Panc1 (cell line): Measurements from ENCODE around the gene RNF220. TPM values are rescaled to one million over a fixed set of nuclear protein-coding genes. Genes with fewer than 3 reads are reported as not detected.

ENCODE experiments used
- ATAC-seq: fragments of 200-7000 bp; cut with Tn5 transposase; 2 replicates; pipeline ENCODE4 v1.9.1; 2020; ENCODE audit warnings: mild to moderate bottlenecking, moderate library complexity
- BruUV-seq: library from RNA; stranded (reverse); fragments of 400-500 nt; replicated peaks from 2 replicates; lab custom pipeline; 2021; lab: Mats Ljungman, UMichigan
- CTCF ChIA-PET: fragments of 300-600 bp; sonication (Branson Sonifier 250); formaldehyde crosslinking; loops from one replicate; lab custom pipeline; 2022; ENCODE audit warnings: antibody characterized with exemption; lab: Charles Lee
- POLR2A ChIA-PET: fragments of 300-600 bp; sonication (Branson Sonifier 250); formaldehyde crosslinking; loops from one replicate; lab custom pipeline; 2022; ENCODE audit warnings: antibody characterized with exemption; lab: Charles Lee
- DNase-seq: peaks from one replicate; pipeline ENCODE4 v3.0.0-alpha.2; 2010; ENCODE audit warnings: low read depth, low spot score
- H3K27ac ChIP-seq: 2 replicates; pipeline ENCODE4 v1.5.1; 2011; ENCODE audit warnings: mild to moderate bottlenecking, low read length, inconsistent platforms
- H3K27me3 ChIP-seq: fragments of 200-500 bp; sonication (Bioruptor generic); 2 replicates; pipeline ENCODE4 v1.6.0; 2014; ENCODE audit warnings: low read length, inconsistent platforms; ENCODE audit not compliant: control insufficient read depth, insufficient read depth
- H3K36me3 ChIP-seq: fragments of 200-500 bp; sonication (Bioruptor generic); 2 replicates; pipeline ENCODE4 v1.5.1; 2014; ENCODE audit warnings: inconsistent platforms, mild to moderate bottlenecking, low read length, moderate library complexity; ENCODE audit not compliant: control insufficient read depth, insufficient read depth
- H3K4me1 ChIP-seq: 2 replicates; pipeline ENCODE4 v1.5.1; 2011; ENCODE audit warnings: inconsistent platforms, mild to moderate bottlenecking, low read length, moderate library complexity; ENCODE audit not compliant: control insufficient read depth, insufficient read depth
- H3K4me3 ChIP-seq, 2 experiments: 2 replicates each; pipeline ENCODE4 v1.5.1; 2011 to 2012; ENCODE audit warnings: low read depth in 2 of 2, low read length in 2 of 2, mild to moderate bottlenecking in 2 of 2, inconsistent platforms in 1 of 2, moderate library complexity in 1 of 2
- H3K9me3 ChIP-seq: fragments of 200-500 bp; sonication (Bioruptor generic); 2 replicates; pipeline ENCODE4 v1.5.1; 2014; ENCODE audit warnings: low read depth, mild to moderate bottlenecking, inconsistent platforms, low read length, moderate library complexity; ENCODE audit not compliant: control insufficient read depth, insufficient read depth
- CTCF ChIP-seq: fragments of 450-650 bp; IDR thresholded peaks from 2 replicates; pipeline ENCODE4 v1.5.1; 2017; ENCODE audit warnings: mild to moderate bottlenecking
- POLR2AphosphoS5 ChIP-seq: IDR thresholded peaks from 2 replicates; pipeline ENCODE4 v1.6.1; 2012; ENCODE audit warnings: mild to moderate bottlenecking, low read depth, low read length, moderate library complexity
- REST ChIP-seq, 2 experiments: IDR thresholded peaks; 2 replicates each; pipeline ENCODE4 v1.6.1; 2011 to 2012; ENCODE audit warnings: low read depth in 2 of 2, control low read depth in 1 of 2, low read length in 1 of 2, mild to moderate bottlenecking in 1 of 2, moderate library complexity in 1 of 2; ENCODE audit not compliant: insufficient read depth in 1 of 2
- SIN3A ChIP-seq: IDR thresholded peaks from 2 replicates; pipeline ENCODE4 v1.6.1; 2012; ENCODE audit warnings: low read depth, mild to moderate bottlenecking, low read length, moderate library complexity, borderline replicate concordance; ENCODE audit not compliant: insufficient read depth
- TCF7L2 ChIP-seq: IDR thresholded peaks from 2 replicates; pipeline ENCODE4 v1.6.1; 2011; ENCODE audit warnings: mild to moderate bottlenecking, low read depth, low read length, inconsistent platforms
- in situ Hi-C: cut with HindIII; loops from 2 replicates; pipeline ENCODE4 v1.10.0; 2016; ENCODE audit warnings: low sequenced_read_pairs, low pct_unique_long_range_greater_than_20kb
- intact Hi-C: fragments of 100-400 bp; cut with micrococcal nuclease; formaldehyde crosslinking; loops from one replicate; pipeline ENCODE4 v1.10.0; 2022; ENCODE audit not compliant: unreplicated experiment
- total RNA-seq: library from RNA; stranded (reverse); gene quantifications from one replicate; pipeline ENCODE4 v1.2.1, GENCODE V29; 2021; ENCODE audit not compliant: unreplicated experiment

RNF220 gene
- total RNA-seq, 1 experiment from 2014 or later: 64.9 TPM

DNA sequence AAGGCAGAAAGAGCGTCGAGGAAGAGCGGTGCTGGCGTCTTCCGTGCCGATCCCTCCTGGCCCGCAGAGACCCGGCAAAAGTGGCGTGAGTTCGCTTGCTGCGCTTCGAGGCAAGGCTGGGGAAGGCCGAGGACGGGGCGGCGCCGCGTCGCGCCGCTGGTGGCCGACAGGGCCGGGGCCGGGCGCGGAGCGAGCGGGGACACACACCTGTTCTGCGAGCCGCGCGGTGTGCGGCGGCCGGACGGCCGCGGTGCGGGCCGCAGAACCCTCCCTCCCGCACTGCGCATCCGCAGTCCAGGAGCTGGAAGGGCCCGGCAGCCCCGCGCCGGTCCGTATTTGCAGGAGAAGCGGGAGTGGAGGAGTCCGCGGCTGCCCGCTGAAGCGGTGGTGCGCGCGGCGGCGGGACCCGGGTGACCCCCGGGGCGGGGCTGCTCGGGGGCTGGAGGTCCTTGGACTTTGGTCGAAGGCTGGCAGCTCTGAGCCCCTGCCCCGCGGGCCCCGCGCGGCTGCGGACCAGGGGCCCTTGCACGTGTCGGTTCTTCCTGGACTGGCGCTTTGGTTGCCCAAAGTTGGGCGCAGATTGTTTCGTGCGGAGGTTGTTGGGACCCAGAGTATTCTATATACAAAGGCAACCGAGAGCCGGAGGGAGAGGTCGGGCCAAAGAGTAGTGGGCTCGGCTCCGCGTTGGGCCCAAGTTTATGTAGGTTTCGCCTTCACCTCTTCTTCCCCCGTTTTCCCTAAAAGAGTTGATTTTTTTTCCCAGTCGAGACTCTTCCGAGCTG lies 2.6 kb downstream of the RNF220 start:
- DNase-seq (no peak), ATAC-seq (no peak)
- intact Hi-C loops (no loop called here), in situ Hi-C loops (no loop called here)
- no peak overlapping the region for H3K27ac ChIP-seq
- ChIA-PET POLR2A (interaction anchor here (0.6 kb wide), 1 partner anchor 112 kb away, joined by 5 read pairs; no protein-coding TSS in a partner anchor), CTCF (no interaction called here)
- H3K27me3 ChIP-seq: no peaks in the 10 kb centered on the region
- TF ChIP-seq CTCF: no peak
- no peak for TF ChIP-seq SIN3A
- TF ChIP-seq TCF7L2: no peak
- TF ChIP-seq POLR2AphosphoS5: no peak
- no peak for TF ChIP-seq REST (IDR thresholded peaks at IDR 0.05; ENCODE audit: insufficient read depth in 1 of 2, low read depth in 2 of 2, low read length in 1 of 2)
- BruUV-seq: no TSS peak
- no peak overlapping the region for H3K4me3 ChIP-seq
- no peaks in the 10 kb centered on the region for H3K9me3 ChIP-seq
- no peaks in the 10 kb centered on the region for H3K36me3 ChIP-seq
- peaks cover 25% of the 10 kb centered on the region for H3K4me1 ChIP-seq

DNA sequence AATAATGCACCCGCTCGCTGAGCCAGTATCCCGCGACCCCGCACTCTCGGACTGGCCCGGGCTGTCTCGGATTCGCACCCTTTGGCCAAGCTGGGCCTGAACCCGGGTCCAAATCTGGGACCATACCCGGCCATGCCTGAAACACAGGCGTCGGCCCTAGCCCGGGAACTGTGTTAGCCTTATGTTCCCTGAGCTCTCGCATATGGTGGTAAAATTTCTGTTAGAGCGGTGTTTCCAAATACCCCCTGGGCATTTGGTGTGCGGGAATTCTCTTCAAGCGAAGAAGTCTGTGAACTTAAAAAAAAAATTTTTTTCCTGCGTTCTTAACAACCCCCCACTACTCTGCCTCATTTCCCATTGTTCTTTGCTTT lies 3.1 kb downstream of the RNF220 start:
- peaks cover 25% of the 10 kb centered on the region for H3K4me1 ChIP-seq
- BruUV-seq: no TSS peak
- H3K36me3 ChIP-seq: 0 out of 2 replicates have a peak, but pooled peaks cover 2% of the 10 kb centered on the region
- no peaks in the 10 kb centered on the region for H3K9me3 ChIP-seq
- H3K27me3 ChIP-seq: no peaks in the 10 kb centered on the region
- ChIA-PET CTCF (interaction anchor here (0.5 kb wide), 1 partner anchor 65 kb away, joined by 4 read pairs; no protein-coding TSS in a partner anchor), POLR2A (interaction anchor here (0.6 kb wide), 1 partner anchor 112 kb away, joined by 5 read pairs; no protein-coding TSS in a partner anchor)
- H3K27ac ChIP-seq: no peak overlapping the region
- ATAC-seq (no peak), DNase-seq (no peak)
- TF ChIP-seq SIN3A (no peak), REST (IDR thresholded peaks at IDR 0.05; ENCODE audit: insufficient read depth in 1 of 2, low read depth in 2 of 2, low read length in 1 of 2) (no peak), POLR2AphosphoS5 (no peak), TCF7L2 (no peak), CTCF (no peak)
- intact Hi-C loops: no loop called here
- H3K4me3 ChIP-seq: no peak overlapping the region
- in situ Hi-C loops: no loop called here
